Measurements from ENCODE around the gene GLI2. TPM values are rescaled to one million over a fixed set of nuclear protein-coding genes. Genes with fewer than 3 reads are reported as not detected.

GLI2 gene
- 3.2 and 3.9 TPM in 2 replicates for total RNA-seq (2014; rRNA removed; shearing (Covaris generic))

DNA sequence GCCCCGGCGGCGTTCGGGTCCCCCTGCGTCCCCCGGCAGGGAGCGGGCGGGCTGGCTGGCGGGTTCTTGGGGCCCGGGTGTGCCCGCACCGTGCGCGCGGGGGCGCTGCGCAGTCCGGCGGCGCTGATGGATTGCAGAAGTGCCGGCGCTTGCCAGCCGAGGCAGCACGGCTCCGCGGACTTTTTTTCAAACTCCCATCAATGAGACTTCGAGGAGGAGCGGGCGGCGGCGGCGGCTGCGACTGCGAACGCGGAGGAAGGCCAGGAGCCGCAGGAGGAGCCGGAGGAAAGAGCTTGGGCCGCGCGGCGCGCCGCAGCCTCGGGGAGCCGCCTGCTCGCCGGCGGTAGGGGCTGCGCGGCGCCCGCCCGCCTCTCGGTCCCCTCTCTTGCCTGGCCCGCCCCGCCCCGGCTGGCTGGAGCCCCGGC lies at the start of gene GLI2:
Gene GLI2 (plus strand): TSS at position 123 of the 425 bp plus-strand sequence. CDS start 61,453 bp downstream, outside the sequence.
- DNase-seq (ENCODE audit: low read depth) = peak; percentile 80

DNA sequence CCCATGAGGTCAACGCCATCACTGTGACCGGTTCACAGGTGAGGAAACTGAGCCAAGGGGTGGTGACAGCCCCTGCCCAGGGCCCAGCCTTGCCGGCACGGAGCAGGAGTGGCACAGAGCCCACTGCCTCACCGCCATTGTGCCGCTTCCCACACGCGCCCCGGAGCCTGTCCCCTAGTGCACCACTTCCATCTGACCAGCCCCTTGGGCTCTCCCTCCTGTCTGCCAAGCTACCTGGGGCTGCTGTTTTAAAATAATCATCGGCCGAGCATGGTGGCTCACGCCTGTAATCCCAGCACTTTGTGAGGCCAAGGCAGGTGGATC lies 49.7 kb upstream of the GLI2 start:
- DNase-seq (ENCODE audit: low read depth) = no peak

DNA sequence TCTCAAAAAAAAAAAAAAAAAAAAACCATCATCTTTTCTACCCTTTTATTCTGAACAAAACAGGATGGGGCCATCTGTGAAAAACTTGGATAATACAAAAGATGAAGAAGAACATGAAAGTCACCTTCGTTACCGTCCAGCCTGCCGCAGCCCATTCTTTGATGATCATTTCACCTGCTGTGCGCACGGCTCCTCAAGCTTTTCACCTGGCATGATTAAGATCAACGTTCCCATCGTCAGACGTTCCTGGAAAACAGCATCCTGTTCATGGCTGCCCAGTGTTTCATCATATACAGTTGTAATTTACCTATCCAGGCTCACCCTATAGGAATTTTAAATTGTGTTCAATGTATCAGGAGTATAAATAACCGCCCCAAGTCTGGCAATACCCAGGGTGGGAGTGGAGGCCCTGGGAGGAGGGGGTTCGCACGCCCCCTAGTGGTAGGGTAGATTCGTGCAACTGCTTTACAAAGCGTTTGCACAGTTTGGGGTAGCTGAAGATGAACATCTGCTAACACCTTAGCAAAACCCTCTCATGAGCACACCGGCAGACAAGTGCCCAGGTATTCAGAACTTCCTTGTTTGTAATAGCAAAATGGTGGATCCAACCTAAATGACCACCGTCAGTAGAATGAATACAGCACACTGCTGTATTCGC lies 49.0 kb upstream of the GLI2 start:
- DNase-seq (ENCODE audit: low read depth) = no peak

- no peak for DNase-seq (ENCODE audit: low read depth)
Observed at GRCh38 chr2:120687210-120687609, 48.5 kb upstream of the GLI2 start.

DNA sequence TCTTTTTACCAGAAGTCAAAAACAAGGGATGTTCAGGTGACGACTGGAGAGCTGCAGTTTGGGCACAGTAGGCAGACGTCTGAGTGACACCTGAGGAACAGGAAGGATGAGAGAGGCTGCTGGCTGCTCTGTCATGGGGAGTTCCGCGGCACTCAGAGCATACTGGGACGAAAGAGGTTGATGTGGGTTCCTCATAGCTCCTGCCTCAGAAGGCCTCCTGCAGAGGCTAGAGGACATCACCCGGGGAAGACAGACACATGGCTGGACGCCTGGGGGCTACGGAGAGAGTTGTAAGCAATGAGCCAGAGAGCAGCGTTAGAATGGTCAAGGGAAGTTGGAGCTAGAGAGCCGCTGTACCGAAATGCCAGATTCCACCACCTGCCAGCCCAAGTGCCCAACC lies 45.1 kb upstream of the GLI2 start:
- DNase-seq (ENCODE audit: low read depth) = no peak

DNA sequence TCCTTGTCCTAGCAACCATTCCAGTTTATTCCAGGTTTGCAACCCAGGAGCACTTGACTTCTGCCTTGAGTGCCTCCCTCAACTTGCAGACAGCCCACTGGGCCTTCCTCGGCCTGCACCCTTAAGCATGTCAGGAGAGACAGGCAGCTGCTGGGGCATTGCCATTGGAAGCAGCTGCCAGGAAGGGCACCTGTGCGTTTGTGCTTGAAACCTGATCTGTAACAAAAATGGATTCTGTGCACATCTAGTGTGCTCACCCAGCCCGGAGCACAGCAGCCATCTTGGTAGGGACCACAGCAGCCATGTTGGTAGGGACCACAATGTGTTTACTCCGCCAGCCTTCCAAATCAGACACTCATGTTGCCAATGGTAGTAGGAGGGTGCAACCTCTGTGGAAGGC lies 44.3 kb upstream of the GLI2 start:
- no peak for DNase-seq (ENCODE audit: low read depth)

GRCh38 chr2:120692691-120693090 lies 43.0 kb upstream of the GLI2 start:
- no peak for DNase-seq (ENCODE audit: low read depth)

DNA sequence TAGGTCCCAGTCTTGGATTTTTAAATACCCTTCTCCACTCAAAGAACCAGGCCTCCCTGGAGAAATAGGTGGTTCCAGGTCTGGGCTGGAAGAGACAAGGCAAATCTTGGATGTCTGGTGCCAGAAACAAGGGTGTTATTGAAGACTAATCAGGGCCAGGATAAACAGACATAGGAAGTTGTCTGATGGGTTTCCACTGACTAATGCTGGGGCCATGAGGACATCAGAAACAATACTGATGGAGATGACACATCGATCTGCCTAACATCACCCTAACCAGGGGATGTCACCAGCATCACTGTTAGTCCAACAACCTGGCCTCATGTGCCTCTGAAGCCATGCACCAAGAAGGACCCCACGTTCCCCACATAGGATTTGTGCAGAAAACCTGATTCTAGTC lies 42.5 kb upstream of the GLI2 start:
- DNase-seq (ENCODE audit: low read depth) = no peak

GRCh38 chr2:120694034-120694433 lies 41.6 kb upstream of the GLI2 start:
- no peak for DNase-seq (ENCODE audit: low read depth)

DNA sequence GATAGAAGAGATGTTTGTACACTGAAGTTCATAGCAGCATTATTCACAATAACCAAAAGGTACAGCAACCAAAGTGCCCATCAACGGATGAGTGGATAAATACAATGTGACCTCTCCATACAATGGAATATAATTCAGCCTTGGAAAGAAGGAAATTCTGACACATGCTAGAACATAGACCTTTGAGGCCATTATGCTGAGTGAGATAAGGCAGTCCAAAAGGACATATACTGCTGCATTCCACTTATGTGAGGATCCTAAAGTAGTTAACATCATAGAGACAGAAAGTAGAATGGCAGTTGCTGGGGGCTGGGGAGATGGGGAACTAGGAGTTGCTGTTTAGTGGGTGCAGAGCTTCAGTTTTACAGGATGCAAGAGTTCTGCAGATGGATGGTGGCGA lies 38.2 kb upstream of the GLI2 start:
- no peak for DNase-seq (ENCODE audit: low read depth)

DNA sequence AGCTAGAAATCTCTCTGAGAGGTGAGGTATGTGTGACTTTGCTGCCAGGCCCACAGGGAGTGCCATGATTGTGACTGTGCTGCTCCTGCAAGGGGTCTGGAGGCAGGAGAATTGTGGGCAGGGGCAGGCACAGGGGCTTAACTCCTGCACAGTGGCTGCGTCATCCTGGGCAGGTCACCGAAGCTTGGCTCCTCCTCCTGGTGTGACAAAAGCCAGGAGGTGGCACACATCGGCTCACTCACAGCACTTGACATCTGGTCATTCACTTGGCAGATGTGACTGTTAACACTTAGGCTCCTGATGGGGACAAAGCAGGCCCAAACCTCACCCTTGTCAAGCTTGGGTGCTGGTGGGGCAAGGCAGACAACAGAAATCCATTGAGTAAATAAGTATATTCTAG lies 36.4 kb upstream of the GLI2 start:
- DNase-seq (ENCODE audit: low read depth) = no peak

DNA sequence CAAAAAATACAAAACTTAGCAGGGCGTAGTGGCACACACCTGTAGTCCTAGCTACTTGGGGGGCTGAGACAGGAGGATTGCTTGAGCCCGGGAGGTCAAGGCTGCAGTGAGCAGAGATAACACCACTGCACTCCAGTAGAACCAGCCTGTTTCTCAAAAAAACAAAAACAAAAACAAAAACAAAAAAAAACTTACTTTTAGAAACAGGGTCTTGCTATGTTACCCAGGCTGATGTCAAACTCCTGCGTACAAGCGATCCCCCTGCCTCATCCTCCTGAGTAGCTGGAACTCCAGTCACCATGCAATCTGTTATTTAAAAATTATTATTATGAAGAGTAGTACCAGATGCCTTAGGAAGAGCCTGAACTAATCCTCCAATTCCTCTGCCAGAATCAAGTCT lies 35.0 kb upstream of the GLI2 start:
- no peak for DNase-seq (ENCODE audit: low read depth)

DNA sequence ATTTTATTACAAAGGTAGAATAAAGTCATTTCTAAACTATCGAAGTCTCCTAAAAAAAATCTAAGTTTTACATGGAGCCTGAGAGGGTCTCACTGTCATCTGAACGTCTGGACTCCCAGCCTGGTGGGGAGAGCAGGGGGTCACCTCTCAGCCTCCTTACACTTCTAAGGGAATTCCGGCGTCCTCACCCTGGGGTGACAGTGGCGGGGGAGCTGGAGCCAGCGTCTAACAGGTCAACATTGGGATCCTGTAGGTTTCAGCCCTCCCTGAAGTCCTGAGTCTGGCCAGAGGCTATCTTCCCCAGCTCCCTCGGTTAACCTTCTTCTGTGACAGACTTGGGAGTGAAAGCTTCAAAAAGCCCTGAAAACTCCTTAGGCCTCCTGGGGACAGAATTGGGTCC lies 34.6 kb upstream of the GLI2 start:
- DNase-seq (ENCODE audit: low read depth) = no peak

DNA sequence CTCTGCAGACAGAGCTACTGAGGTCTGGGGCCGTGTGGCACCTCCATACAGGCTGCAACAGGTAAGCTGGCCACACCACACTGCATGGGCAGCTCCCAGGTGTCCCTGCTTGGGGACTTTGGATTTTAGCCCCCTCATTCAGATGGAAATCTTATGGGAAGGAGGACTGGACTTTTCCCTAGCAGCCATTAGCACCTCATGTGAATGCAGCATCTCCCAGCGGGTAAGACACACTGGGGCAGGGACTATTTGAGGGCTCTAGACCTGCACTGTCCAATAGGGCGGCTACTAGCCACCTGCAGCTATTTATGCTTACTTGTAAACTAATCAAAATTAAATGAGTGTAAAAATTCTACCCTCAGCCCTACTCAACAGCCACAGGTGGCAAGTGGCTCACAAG lies 34.2 kb upstream of the GLI2 start:
- no peak for DNase-seq (ENCODE audit: low read depth)

DNA sequence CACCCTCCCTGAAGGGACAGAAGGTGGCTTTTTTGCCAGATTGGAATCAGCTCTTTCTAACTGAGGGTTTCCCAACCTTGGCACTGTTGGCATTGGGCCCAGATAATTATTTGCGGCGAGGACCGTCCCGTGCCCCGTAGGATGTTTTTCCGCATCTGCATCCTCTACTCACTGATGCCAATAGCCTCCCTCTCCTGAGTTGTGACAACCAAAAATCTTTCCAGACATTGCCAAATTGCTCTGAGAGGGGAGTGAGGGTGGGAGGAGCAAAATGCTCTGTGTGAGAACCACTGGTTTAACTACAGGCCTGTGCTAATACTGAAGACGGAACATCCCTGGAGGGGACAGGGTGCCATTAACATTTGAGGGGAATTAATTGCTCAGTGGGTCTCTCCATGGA lies 33.6 kb upstream of the GLI2 start:
- peak; percentile 65 for DNase-seq (ENCODE audit: low read depth)

DNA sequence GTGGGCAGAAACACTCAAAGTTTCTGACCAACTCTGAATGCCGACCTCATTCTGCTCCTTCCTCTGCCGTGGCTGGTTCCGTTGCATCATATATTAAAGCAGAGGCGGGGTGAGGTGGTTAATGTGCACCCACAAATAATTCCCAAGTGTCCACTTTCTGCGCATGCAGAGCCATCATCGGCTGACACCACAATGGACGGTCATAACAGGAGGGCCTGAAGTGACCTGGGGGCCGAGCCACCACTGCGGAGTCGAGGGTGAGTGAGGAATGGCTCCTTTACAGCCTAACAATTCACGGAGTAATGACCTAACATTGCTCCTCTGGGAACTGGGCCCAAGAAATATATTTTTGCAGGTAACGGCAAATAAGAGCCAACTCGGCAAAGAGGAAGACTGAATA lies 32.9 kb upstream of the GLI2 start:
- no peak for DNase-seq (ENCODE audit: low read depth)

DNA sequence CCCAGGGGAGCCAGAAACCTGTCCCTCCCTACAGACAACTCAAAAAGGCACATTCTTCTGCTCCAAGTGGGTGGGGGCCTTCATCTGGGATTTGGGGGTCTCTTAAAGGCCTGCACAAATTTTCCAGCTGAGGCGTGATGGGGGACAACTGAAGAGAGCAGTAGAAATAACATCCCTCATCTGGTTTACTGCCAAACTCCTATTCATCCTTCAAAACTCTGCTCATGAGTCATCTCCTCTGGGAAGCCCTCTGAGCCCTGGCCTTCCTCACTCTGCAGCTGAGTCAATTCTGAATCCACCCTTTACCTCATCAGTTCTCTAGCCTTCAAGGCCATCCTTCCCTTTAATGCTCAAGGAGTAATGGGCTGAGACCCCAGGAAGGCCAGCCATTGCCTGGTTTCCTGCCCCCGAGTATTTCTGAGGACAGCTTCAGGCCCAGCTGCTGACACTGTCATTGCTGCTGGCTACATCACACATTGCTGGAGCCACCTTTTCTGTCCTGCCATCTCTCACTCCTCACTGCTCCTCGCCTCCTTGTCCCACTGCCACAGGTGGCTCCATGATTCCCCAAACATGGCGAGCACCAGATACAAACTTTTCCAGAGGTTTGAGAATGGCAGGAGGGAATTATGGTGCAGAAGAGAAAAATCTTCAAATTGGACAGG lies 32.2 kb upstream of the GLI2 start:
- peak; percentile 90 for DNase-seq (ENCODE audit: low read depth)

DNA sequence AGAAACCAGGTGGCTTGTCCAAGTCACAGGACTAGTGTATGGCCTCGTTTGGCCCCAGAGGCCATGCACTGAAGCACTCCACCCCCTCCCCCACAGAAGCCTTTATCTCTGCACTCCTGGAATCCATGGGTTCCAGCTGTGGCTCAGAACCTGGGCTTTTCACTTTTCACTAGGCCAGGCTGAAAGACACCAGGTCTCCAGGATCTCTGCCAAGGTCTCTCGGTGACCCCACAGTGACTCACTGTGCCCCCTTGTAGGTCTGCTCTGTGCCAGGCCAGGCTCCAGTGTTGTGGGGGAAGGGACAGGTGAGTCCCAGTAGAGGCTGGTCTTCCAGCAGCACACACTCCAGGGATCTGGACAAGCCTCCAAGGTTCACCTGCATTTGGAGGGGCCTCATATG lies 31.0 kb upstream of the GLI2 start:
- no peak for DNase-seq (ENCODE audit: low read depth)

DNA sequence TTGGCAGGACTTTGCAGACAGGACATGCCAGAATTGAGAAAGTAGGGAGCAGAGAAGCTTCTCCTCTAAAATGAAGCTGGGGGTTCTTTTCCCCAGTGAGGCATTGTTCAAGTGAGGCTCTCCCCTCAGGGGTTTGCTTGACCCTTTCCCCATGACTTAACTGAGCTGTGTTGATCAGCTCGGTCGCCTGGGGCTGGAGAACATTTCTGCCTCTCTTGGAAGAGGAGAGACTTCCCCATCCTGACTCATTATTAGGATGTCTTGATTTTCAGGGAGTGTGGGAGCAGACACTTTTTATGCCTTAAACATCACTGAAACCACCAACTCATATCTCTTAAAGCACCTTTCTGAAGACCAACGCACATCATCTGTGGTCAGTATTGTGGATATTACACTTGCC lies 27.9 kb upstream of the GLI2 start:
- peak; percentile 53 for DNase-seq (ENCODE audit: low read depth)

- DNase-seq (ENCODE audit: low read depth) = no peak
Observed at GRCh38 chr2:120708944-120709607, 26.6 kb upstream of the GLI2 start.

DNA sequence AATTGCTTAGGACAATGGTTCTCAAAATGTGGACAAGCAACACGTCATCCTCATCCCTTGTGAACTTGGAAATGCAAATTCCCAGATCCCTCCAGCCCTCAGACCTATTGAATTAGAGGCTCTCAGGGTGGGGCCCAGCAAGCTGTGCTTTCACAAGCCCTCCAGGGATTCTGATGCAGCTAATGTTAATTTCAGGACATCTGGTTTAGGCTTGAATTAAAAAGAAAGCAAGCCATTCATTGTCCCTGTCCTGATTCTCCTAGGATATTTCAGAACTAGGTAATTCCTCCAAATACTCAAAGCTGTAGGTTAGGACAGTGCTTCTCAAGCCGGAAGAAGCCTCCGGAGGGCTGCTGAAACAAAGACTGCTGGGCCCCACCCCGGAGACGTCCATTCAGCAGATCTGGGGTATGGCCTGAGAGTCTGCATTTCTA lies 26.0 kb upstream of the GLI2 start:
- DNase-seq (ENCODE audit: low read depth) = peak; percentile 54

- peak; percentile 71 for DNase-seq (ENCODE audit: low read depth)
Observed at GRCh38 chr2:120710256-120710655, 25.4 kb upstream of the GLI2 start.

GRCh38 chr2:120711694-120712093 lies 24.0 kb upstream of the GLI2 start:
- peak; percentile 77 for DNase-seq (ENCODE audit: low read depth)
